RWPE2 (cell line): ENCODE results near the gene NR4A2.
A peak's percentile ranks its signal among the peaks of the same experiment; 100 is the strongest.

Source experiments
- ATAC-seq: fragments of 200-7000 bp; cut with Tn5 transposase; 3 replicates; pipeline ENCODE4 v1.9.1; 2021; ENCODE audit warnings: low read depth
- DNase-seq: peaks from one replicate; pipeline ENCODE4 v3.0.0-alpha.2; 2020; ENCODE audit warnings: low spot score
- H3K27ac ChIP-seq: fragments of 450-650 bp; 2 replicates; pipeline ENCODE4 v1.5.1; 2017; ENCODE audit warnings: mild to moderate bottlenecking; ENCODE audit not compliant: poor library complexity, severe bottlenecking
- H3K27me3 ChIP-seq: fragments of 250-450 bp; sonication (Bioruptor Pico); 2 replicates; pipeline ENCODE4 v1.5.1; 2021; ENCODE audit warnings: mild to moderate bottlenecking, moderate library complexity; ENCODE audit not compliant: insufficient read depth, poor library complexity, severe bottlenecking
- H3K36me3 ChIP-seq: fragments of 250-450 bp; sonication (Bioruptor Pico); 2 replicates; pipeline ENCODE4 v1.5.1; 2020; ENCODE audit warnings: low read depth, mild to moderate bottlenecking, moderate library complexity
- H3K4me1 ChIP-seq: fragments of 250-450 bp; sonication (Bioruptor Pico); 2 replicates; pipeline ENCODE4 v1.5.1; 2021; ENCODE audit warnings: mild to moderate bottlenecking, moderate library complexity; ENCODE audit not compliant: insufficient read depth, poor library complexity, severe bottlenecking
- H3K4me3 ChIP-seq: fragments of 250-450 bp; sonication (Bioruptor Pico); 2 replicates; pipeline ENCODE4 v1.5.1; 2021; ENCODE audit warnings: mild to moderate bottlenecking, moderate library complexity; ENCODE audit not compliant: severe bottlenecking
- H3K9me3 ChIP-seq: fragments of 250-450 bp; sonication (Bioruptor Pico); 2 replicates; pipeline ENCODE4 v1.5.1; 2021; ENCODE audit warnings: mild to moderate bottlenecking, moderate library complexity; ENCODE audit not compliant: severe bottlenecking
- TF ChIP-seq, protein P1 (sequence below): fragments of 450-650 bp; IDR thresholded peaks from one replicate; pipeline ENCODE4 v1.5.1; 2017; ENCODE audit warnings: mild to moderate bottlenecking, moderate library complexity; ENCODE audit not compliant: poor library complexity, severe bottlenecking

The NR4A2 gene

GRCh38 chr2:156340377-156340776, 7.9 kb upstream of the NR4A2 start:
- Histone ChIP-seq H3K4me1 (peaks cover 23% of the 10 kb centered on the region), H3K4me3 (no peak overlapping the region), H3K27ac (peak overlapping the region; percentile 92)

GRCh38 chr2:156339865-156340264, 7.3 kb upstream of the NR4A2 start:
- no peaks in the 10 kb centered on the region for H3K27me3 ChIP-seq
- peaks cover 23% of the 10 kb centered on the region for H3K4me1 ChIP-seq
- H3K27ac ChIP-seq: peak overlapping the region; percentile 92
- H3K36me3 ChIP-seq: no peaks in the 10 kb centered on the region
- ATAC-seq (no peak), DNase-seq (no peak)
- no peak overlapping the region for H3K4me3 ChIP-seq
- no peaks in the 10 kb centered on the region for H3K9me3 ChIP-seq
- TF ChIP-seq, protein P1, sequence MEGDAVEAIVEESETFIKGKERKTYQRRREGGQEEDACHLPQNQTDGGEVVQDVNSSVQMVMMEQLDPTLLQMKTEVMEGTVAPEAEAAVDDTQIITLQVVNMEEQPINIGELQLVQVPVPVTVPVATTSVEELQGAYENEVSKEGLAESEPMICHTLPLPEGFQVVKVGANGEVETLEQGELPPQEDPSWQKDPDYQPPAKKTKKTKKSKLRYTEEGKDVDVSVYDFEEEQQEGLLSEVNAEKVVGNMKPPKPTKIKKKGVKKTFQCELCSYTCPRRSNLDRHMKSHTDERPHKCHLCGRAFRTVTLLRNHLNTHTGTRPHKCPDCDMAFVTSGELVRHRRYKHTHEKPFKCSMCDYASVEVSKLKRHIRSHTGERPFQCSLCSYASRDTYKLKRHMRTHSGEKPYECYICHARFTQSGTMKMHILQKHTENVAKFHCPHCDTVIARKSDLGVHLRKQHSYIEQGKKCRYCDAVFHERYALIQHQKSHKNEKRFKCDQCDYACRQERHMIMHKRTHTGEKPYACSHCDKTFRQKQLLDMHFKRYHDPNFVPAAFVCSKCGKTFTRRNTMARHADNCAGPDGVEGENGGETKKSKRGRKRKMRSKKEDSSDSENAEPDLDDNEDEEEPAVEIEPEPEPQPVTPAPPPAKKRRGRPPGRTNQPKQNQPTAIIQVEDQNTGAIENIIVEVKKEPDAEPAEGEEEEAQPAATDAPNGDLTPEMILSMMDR: no peak

More at GRCh38 chr2:156340377-156340776, 7.9 kb upstream of the NR4A2 start:
- DNase-seq: no peak
- H3K36me3 ChIP-seq: no peaks in the 10 kb centered on the region
- no peaks in the 10 kb centered on the region for H3K27me3 ChIP-seq
- H3K9me3 ChIP-seq: no peaks in the 10 kb centered on the region
- TF ChIP-seq, protein P1: no peak
- ATAC-seq: no peak

GRCh38 chr2:156339110-156339847, 6.8 kb upstream of the NR4A2 start:
- no peaks in the 10 kb centered on the region for H3K27me3 ChIP-seq
- peaks cover 23% of the 10 kb centered on the region for H3K4me1 ChIP-seq
- no peak overlapping the region for H3K27ac ChIP-seq
- DNase-seq (no peak), ATAC-seq (no peak)
- TF ChIP-seq, protein P1: no peak
- H3K36me3 ChIP-seq: no peaks in the 10 kb centered on the region
- no peak overlapping the region for H3K4me3 ChIP-seq
- no peaks in the 10 kb centered on the region for H3K9me3 ChIP-seq

DNA sequence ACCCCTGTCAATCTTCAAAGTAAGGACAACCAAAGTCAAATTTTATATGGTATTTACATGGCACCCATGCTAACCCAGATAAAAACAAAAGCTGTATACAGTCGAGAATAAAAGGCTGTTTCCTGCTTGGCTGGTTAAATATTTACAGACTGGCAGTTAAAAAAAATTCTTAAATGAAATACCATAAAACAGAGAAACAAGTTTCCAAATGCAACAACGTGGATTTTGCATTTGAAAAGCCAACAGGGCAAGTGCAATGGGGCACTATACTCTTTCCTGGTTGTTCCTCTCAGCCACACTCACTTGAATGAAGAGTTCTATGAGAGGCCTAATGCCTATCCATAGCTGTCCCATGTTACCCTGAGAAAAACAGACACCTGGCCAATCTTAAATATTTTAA, 6.1 kb upstream of the NR4A2 start:
- DNase-seq (no peak), ATAC-seq (no peak)
- H3K4me3 ChIP-seq: no peak overlapping the region

More for the DNA sequence above, 6.1 kb upstream of the NR4A2 start:
- Histone ChIP-seq H3K36me3 (no peaks in the 10 kb centered on the region), H3K9me3 (no peaks in the 10 kb centered on the region), H3K27me3 (no peaks in the 10 kb centered on the region), H3K27ac (no peak overlapping the region), H3K4me1 (peaks cover 23% of the 10 kb centered on the region)
- TF ChIP-seq, protein P1: no peak
